Mesothelial cell of epicardium (in vitro differentiated cells): Measurements from ENCODE around the gene CDH19. TPM values are rescaled to one million over a fixed set of nuclear protein-coding genes. Genes with fewer than 3 reads are reported as not detected.

Experiments used
- DNase-seq, 2 experiments: peaks; one replicate each; pipeline ENCODE4 v3.0.0; 2021; ENCODE audit warnings: low spot score in 2 of 2; ENCODE audit not compliant: unreplicated experiment in 2 of 2
- H3K27ac Mint-ChIP-seq: 2 replicates; pipeline ENCODE4 v1.8.0; 2021; ENCODE audit warnings: mixed read lengths
- H3K27me3 Mint-ChIP-seq: 2 replicates; pipeline ENCODE4 v1.8.0; 2021; ENCODE audit warnings: low read depth, mixed read lengths
- H3K36me3 Mint-ChIP-seq: 2 replicates; pipeline ENCODE4 v1.8.0; 2021; ENCODE audit warnings: mixed read lengths
- H3K4me1 Mint-ChIP-seq: 2 replicates; pipeline ENCODE4 v1.8.0; 2021; ENCODE audit warnings: mixed read lengths
- H3K4me3 Mint-ChIP-seq: 2 replicates; pipeline ENCODE4 v1.8.0; 2021; ENCODE audit warnings: mild to moderate bottlenecking, moderate library complexity, mixed read lengths
- H3K9me3 Mint-ChIP-seq: 2 replicates; pipeline ENCODE4 v1.8.0; 2021; ENCODE audit warnings: mixed read lengths
- total RNA-seq: library from RNA; stranded (reverse); gene quantifications from 3 replicates; pipeline ENCODE4 v1.2.1, GENCODE V29; 2021
- TF ChIP-seq, protein P1 (sequence below): fragments of 200-600 bp; sonication (generic); IDR thresholded peaks from one replicate; pipeline ENCODE4 v1.5.0; 2021; ENCODE audit warnings: antibody characterized with exemption; ENCODE audit not compliant: unreplicated experiment

Gene CDH19
- total RNA-seq, 1 donor from 2014 or later, result not detected

DNA sequence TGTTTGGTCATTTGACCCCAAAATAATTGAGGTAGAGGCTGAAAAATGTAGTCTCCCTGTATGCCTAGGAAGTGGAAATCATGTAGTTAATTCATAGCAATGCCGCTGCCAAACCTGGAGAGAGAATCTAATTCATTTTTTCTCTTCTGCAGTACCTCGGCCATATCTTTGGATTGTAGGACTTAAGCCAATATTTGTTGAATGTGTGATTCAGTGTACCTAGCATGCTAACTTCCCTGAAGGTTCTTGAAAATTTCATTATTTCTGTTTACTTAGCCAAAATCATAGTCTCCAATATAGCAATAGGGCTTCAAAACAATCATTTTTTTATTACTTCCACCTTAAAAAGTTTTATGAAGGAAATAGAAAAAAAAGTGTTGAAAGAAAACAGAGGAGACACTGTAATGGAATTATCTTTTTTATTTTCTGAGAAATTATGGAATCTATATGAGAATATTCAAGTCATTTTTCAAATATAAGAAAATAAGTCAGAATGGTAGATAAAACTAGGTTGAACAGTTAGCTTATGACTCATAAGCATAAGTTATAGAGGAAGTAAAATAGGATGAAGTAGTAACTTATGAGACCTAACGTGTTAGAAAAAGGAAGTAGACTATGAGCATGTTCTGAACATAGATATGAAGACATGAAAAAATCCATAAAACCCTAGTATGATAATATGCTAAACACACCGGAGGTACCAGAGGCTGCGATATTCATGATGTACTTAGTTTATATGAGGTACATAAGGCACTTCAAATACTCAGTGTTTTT, 35.2 kb upstream of the CDH19 start:
- Mint-ChIP-seq H3K36me3 (no peaks in the 10 kb centered on the region), H3K4me3 (no peak overlapping the region), H3K4me1 (no peaks in the 10 kb centered on the region), H3K27me3 (no peaks in the 10 kb centered on the region), H3K27ac (no peak overlapping the region), H3K9me3 (peaks cover 3% of the 10 kb centered on the region)
- TF ChIP-seq, protein P1, sequence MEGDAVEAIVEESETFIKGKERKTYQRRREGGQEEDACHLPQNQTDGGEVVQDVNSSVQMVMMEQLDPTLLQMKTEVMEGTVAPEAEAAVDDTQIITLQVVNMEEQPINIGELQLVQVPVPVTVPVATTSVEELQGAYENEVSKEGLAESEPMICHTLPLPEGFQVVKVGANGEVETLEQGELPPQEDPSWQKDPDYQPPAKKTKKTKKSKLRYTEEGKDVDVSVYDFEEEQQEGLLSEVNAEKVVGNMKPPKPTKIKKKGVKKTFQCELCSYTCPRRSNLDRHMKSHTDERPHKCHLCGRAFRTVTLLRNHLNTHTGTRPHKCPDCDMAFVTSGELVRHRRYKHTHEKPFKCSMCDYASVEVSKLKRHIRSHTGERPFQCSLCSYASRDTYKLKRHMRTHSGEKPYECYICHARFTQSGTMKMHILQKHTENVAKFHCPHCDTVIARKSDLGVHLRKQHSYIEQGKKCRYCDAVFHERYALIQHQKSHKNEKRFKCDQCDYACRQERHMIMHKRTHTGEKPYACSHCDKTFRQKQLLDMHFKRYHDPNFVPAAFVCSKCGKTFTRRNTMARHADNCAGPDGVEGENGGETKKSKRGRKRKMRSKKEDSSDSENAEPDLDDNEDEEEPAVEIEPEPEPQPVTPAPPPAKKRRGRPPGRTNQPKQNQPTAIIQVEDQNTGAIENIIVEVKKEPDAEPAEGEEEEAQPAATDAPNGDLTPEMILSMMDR, result no peak
- no peak for DNase-seq

DNA sequence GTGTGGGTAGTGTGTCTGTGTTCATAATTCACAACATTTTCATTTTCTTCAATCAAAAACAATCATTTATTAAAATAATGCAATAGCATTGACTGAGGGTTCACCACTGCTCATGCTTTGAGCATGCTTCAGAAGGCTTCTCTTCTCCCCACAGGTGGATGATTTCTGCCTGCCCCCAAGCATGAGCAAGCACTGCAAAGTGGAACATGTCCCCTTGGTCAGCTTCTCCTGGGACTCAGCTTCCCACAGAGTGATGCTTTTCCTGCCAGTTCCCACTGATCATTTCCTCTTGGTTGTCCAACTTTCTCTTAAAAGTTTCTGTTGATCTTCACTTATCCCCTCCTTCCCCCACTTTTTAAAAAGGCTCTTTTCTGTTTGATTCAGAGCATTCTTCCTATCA, 31.5 kb upstream of the CDH19 start:
- Mint-ChIP-seq H3K27me3 (no peaks in the 10 kb centered on the region), H3K27ac (no peak overlapping the region), H3K4me3 (no peak overlapping the region), H3K4me1 (no peaks in the 10 kb centered on the region), H3K36me3 (no peaks in the 10 kb centered on the region), H3K9me3 (peaks cover 3% of the 10 kb centered on the region)
- no peak for DNase-seq
- TF ChIP-seq, protein P1, result no peak

DNA sequence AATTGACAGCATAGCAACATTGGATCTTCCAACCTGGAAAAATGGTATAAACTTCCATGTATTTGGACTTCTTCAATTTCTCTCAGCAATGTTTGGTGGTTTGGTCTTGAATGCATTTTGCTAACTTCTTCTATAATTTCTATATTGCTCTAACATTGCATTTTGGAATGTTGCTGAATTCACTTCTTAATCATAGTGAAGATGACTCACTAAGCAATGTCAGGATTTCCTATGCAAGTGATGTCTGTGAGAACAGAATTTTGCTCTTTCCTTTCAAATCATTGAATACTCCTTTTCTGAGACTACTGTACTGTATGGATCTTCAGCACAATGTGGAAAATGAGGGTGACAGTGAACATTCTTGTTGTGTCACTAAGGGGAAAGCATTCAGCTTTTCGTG, 28.9 kb upstream of the CDH19 start:
- Mint-ChIP-seq H3K9me3 (peaks cover 3% of the 10 kb centered on the region), H3K4me1 (no peaks in the 10 kb centered on the region), H3K4me3 (no peak overlapping the region), H3K27ac (no peak overlapping the region), H3K36me3 (no peaks in the 10 kb centered on the region), H3K27me3 (no peaks in the 10 kb centered on the region)
- DNase-seq, result no peak
- TF ChIP-seq, protein P1, result no peak

DNA sequence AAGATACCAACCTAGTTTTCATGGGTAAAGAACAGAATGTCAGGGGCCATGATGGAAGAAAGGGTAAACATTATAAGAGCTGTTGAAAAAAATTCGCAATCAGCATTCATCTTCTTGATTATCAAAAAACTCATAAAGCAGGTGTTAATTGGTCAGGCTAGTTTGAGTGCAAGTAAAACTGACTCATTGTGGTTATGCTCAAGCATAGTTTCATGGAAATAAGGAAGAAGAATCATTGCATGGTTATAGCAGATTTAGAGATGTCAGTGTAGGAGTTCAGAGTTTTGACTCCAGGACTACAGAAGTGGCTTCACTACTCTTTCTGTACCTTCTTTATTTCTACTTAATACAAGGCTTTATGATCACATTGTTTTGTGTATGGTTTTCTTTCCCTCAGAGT, 26.9 kb upstream of the CDH19 start:
- TF ChIP-seq, protein P1, result no peak
- H3K27ac Mint-ChIP-seq, result no peak overlapping the region
- no peak for DNase-seq
- no peak overlapping the region for H3K4me3 Mint-ChIP-seq
- H3K36me3 Mint-ChIP-seq, result no peaks in the 10 kb centered on the region
- H3K4me1 Mint-ChIP-seq, result no peaks in the 10 kb centered on the region
- H3K27me3 Mint-ChIP-seq, result no peaks in the 10 kb centered on the region
- peaks cover 3% of the 10 kb centered on the region for H3K9me3 Mint-ChIP-seq

DNA sequence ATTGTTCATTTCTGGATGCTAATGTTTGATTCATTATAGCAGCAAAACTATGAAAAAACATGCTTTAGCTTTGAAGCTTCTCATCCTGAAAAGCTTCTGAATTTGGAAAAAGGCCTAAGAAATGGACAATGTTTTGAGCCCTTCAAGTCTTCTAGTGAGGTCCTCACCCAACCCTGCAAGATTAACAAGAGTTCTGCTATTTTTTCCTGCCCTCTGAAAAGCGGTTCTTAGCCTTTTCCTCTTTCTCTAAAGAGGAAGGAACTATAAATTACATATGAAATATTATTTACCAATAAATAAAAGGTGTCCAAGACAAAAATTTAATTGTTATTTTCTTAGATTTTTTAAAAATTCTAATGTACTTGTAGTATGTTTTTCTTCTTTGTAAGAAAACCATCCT, 19.9 kb upstream of the CDH19 start:
- Mint-ChIP-seq H3K36me3 (no peaks in the 10 kb centered on the region), H3K4me1 (no peaks in the 10 kb centered on the region), H3K4me3 (no peak overlapping the region), H3K27me3 (no peaks in the 10 kb centered on the region), H3K27ac (no peak overlapping the region), H3K9me3 (peaks cover 10% of the 10 kb centered on the region)
- DNase-seq, result no peak
- TF ChIP-seq, protein P1, result no peak
